Epithelial cell of esophagus (primary cell): ENCODE results near the gene SH2D1B.
"Not testable (repeated sequence)": the region's sequence is repeated elsewhere in the genome, so short reads cannot be mapped to it uniquely, and the experiment has no call there.

Experiments used
- DNase-seq: peaks from one replicate; pipeline ENCODE4 v3.0.0; 2010; ENCODE audit warnings: low read depth
- H3K4me3 ChIP-seq: 2 replicates; pipeline ENCODE4 v1.5.1; 2011; ENCODE audit warnings: mild to moderate bottlenecking, low read length, control low read depth
- CTCF ChIP-seq: IDR thresholded peaks from 2 replicates; pipeline ENCODE4 v1.5.1; 2011; ENCODE audit warnings: low read depth, mild to moderate bottlenecking, low read length, control low read depth, inconsistent platforms; ENCODE audit not compliant: insufficient read depth; ENCODE audit errors: missing control alignments

The SH2D1B gene

GRCh38 chr1:162412002-162412401, at the start of gene SH2D1B:
SH2D1B (minus strand) TSS chr1:162412136; CDS start chr1:162412016, 120 bp downstream.
- TF ChIP-seq CTCF: no peak
- H3K4me3 ChIP-seq: no peak within 1 kb of the TSS
- DNase-seq: peak; percentile 19

DNA sequence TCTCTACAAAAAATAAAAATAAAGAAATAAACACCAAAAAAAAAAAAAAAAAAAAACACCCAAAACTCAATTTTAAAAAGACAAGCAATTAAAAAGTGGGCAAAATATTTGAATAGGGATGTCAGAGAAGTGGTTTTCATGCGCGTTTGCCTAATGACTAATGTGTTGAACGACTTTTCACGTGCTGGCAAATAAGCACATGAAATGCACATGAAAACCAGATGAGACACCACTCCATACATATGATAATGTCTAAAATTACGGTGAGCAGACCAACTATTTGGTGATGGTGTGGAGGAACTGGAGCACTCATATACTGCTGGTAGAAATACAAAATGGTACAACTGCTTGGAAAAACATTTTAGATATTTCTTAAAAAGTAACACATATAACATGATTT, 46.3 kb upstream of the SH2D1B start:
- DNase-seq: no peak
- no peak for TF ChIP-seq CTCF
- H3K4me3 ChIP-seq: no peak overlapping the region

- no peak for DNase-seq
- no peak for TF ChIP-seq CTCF
- H3K4me3 ChIP-seq: no peak overlapping the region
These were observed 44.4 kb upstream of the SH2D1B start for GRCh38 chr1:162456323-162456722.

DNA sequence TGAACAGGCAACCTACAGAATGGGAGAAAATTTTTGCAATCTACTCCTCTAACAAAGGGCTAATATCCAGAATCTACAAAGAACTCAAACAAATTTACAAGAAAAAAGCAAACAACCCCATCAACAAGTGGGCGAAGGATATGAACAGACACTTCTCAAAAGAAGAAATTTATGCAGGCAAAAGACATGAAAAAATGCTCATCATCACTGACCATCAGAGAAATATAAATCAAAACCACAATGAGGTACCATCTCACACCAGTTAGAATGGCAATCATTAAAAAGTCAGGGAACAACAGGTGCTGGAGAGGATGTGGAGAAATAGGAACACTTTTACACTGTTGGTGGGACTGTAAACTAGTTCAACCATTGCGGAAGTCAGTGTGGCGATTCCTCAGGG, 42.4 kb upstream of the SH2D1B start:
- DNase-seq, H3K4me3 ChIP-seq: not testable (repeated sequence)

GRCh38 chr1:162446946-162447345, 35.0 kb upstream of the SH2D1B start:
- DNase-seq: no peak
- no peak for TF ChIP-seq CTCF
- no peak overlapping the region for H3K4me3 ChIP-seq

- TF ChIP-seq CTCF: no peak
- H3K4me3 ChIP-seq: no peak overlapping the region
- no peak for DNase-seq
These were observed 33.0 kb upstream of the SH2D1B start for GRCh38 chr1:162444903-162445302.

DNA sequence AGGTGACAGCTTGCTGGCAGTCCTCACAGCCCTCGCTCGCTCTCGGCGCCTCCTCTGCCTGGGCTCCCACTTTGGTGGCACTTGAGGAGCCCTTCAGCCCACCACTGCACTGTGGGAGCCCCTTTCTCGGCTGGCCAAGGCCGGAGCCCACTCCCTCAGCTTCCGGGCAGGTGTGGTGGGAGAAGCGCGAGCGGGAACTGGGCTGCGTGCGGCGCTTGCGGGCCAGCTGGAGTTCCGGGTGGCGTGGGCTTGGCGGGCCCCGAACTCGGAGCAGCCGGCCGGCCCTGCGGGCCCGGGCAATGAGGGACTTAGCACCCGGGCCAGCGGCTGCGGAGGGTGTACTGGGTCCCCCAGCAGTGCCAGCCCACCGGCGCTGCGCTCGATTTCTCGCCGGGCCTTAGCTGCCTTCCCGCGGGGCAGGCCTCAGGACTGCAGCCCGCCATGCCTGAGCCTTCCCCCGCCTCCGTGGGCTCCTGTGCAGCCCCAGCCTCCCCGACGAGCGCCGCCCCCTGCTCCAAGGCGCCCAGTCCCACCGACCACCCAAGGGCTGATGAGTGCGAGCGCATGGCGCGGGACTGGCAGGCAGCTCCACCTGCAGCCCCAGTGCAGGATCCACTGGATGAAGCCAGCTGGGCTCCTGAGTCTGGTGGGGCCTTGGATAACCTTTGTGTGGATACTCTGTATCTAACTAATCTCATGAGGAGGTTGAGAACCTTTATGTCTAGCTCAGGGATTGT, 21.2 kb upstream of the SH2D1B start:
- H3K4me3 ChIP-seq, DNase-seq: not testable (repeated sequence)

- DNase-seq: no peak
- no peak overlapping the region for H3K4me3 ChIP-seq
- no peak for TF ChIP-seq CTCF
These were observed 18.6 kb upstream of the SH2D1B start for GRCh38 chr1:162430583-162430982.
